GM19324 (cell line): ENCODE data around the gene GPR3.
"Not testable (repeated sequence)": the region's sequence is repeated elsewhere in the genome, so short reads cannot be mapped to it uniquely, and the experiment has no call there.

ENCODE experiments used
- ATAC-seq: cut with Tn5 transposase; IDR thresholded peaks from one replicate; pipeline ENCODE4 v1.9.1; 2021; ENCODE audit warnings: mild to moderate bottlenecking, moderate library complexity; ENCODE audit not compliant: unreplicated experiment, low FRiP score

Gene GPR3

GRCh38 chr1:27377760-27378495, 14.5 kb upstream of the GPR3 start:
- ATAC-seq: no peak

- ATAC-seq: no peak
Measured at GRCh38 chr1:27379564-27380122, 12.8 kb upstream of the GPR3 start.

- no peak for ATAC-seq
Measured at GRCh38 chr1:27380224-27380623, 12.2 kb upstream of the GPR3 start.

GRCh38 chr1:27380766-27381733, 11.4 kb upstream of the GPR3 start:
- ATAC-seq: no peak

DNA sequence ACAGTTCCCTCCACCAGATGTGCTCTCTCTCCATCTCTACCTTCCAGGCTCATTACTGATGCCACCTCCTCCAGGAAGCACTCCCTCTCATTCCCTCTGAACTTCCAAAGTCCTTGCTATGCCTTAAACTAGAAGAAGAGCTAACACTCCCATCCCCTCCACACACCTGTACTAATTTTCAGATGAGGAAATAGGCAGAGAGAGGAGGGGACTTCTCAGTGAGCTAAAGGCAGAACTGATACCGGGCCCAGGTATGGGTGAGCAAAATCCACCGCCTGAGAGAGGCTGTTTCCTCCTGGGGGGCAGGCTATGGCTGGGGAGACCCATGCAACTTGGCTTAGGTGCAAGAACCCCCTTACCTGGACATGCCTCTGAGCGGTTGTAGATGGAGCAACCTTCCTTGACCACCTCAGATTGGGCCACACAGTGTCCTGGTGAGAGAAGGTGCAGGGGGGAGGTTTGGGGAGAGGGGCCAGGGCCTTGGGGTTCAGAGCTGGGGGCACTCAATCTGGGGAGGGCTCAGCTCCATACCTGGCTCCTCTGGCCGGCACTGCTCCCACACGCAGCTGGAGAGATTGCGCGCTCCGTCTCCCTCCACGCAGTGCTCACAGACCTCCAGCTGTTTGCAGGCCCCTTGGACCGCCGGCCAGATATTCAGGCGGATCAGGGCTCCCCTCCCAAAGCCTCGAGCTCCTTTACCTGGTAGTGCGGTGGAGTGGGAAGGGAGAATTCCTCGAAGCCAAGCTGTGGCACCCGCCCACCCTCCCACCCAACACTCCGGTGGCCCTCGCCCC, 10.3 kb upstream of the GPR3 start:
- ATAC-seq: no peak

DNA sequence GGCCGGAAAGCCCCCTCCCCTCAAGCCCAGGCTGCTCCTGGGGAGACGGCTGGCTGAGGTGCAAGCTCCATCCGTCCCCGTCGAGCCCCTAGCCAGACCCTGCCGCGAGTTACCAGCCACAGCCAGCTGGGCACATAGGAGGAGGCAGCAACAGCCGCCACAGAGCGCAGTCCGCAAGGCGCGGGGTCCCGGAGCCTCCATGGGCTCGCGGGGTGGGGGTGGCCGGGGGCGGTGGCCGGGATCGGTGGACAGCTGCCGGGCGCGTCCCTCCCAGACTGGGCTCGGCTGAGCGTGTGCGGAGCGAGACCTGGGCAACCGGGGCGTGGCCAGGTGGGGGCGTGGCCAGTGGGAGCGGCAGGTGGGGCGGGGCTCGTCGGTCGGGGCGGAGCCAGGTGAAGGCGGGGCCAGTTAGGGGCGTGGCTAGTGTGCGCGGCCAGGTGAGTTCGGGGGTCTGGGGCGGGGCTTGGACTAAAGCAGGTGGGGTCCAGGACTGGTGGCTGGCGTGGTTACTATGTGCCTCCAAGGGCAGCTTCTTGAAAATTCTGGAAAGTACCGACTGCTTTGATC, 9.3 kb upstream of the GPR3 start, which contains the start of gene CD164L2:
CD164L2 (minus strand) TSS at position 295 of the 567 bp plus-strand sequence; CDS start at position 201, 94 bp downstream.
- no peak for ATAC-seq

DNA sequence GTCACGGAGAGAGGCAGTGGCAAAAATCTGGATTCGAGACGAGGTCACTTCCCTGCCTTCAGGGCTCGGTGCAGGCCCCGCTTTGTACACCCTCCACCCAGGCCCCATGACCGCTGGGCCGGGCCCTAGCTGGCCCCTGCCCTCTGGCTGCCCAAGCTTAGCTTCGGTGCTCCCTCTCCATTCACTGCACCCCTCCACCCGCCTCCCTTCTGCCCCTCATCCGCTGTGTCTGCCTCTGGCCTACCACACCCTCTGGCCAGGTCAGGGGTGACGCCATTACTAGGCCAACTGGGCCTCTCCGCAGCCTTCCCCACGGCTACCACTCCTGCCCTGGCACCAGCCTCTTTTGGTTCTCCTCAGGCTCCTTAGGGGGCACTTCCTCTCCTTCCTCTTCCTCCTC, 8.8 kb upstream of the GPR3 start:
- ATAC-seq: no peak

DNA sequence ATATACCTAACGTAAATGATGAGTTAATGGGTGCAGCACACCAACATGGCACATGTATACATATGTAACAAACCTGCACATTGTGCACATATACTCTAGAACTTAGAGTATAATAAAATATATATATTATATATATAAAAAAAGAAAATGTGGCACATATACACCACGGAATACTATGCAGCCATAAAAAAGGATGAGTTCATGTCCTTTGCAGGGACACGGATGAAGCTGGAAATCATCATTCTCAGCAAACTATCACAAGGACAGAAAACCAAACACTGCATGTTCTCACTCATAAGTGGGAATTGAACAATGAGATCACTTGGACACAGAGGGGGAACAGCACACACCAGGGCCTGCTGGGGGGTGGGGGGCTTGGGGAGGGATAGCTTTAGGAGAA, 7.6 kb upstream of the GPR3 start:
- not testable (repeated sequence) for ATAC-seq

DNA sequence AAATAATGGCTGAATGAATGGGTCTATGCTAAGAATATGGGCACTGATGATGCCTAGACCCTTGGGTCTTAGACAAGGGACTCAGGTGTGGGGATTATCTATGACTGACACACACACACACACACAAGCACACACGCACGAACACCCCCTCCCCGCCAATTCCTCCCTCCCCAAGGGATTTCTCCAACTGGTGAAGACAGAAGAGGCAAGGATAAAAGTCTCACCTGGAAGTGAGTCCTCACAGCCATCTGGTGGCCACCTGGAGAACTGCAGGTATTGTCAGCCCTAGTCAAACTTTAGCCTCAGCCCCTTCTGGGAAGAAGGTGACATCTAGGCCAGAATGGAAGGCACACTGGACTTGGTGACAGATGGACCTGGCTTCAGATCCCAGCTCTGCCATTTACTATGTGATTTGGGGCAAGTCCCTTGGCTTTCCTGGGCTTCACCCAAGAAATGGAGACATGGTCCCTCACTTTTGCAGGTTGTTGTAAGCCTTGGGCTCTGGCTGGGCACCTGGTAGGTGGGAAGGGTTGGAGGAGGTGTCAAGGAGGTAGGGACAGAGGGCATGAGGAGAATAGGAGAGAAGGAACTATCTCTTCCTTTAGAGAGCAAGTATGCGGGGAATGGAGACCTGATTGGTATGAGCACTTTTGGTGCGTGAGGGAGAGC, 4.0 kb upstream of the GPR3 start:
- ATAC-seq: no peak

DNA sequence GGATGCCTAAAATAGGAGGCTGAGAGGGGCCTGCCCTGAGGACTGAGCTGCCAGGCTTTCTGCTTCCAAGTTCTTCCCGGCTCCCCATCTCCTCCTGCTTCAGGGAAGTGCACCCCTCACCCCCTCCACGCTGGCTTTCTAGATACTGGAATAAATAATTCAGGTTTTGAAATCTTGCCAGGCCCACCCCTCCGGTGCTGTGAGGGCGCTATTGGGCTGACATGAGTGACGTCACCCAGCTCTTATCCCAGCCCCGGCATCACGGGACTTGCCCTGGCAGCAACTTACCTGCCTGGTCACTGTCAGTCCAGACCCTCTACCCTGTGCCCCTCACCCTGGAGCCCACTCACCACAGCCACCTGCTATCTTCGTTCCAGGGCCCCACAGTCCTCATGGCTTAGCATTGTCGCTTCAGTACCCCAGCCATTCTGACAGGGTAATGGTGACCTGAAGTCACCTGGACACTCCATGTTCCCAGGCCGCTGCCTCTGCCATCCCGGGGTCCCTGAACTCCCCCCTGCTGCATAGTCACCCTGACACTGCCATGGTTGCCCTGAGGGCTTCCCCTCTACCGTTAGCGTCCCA, 819 bp upstream of the GPR3 start:
- no peak for ATAC-seq

- no peak for ATAC-seq
Measured at GRCh38 chr1:27392778-27393635, 585 bp downstream of the GPR3 start.

GRCh38 chr1:27393641-27394281, 1.3 kb downstream of the GPR3 start:
- no peak for ATAC-seq

- no peak for ATAC-seq
Measured at GRCh38 chr1:27394282-27394658, 1.8 kb downstream of the GPR3 start.

GRCh38 chr1:27394925-27395324, 2.5 kb downstream of the GPR3 start:
- ATAC-seq: no peak

DNA sequence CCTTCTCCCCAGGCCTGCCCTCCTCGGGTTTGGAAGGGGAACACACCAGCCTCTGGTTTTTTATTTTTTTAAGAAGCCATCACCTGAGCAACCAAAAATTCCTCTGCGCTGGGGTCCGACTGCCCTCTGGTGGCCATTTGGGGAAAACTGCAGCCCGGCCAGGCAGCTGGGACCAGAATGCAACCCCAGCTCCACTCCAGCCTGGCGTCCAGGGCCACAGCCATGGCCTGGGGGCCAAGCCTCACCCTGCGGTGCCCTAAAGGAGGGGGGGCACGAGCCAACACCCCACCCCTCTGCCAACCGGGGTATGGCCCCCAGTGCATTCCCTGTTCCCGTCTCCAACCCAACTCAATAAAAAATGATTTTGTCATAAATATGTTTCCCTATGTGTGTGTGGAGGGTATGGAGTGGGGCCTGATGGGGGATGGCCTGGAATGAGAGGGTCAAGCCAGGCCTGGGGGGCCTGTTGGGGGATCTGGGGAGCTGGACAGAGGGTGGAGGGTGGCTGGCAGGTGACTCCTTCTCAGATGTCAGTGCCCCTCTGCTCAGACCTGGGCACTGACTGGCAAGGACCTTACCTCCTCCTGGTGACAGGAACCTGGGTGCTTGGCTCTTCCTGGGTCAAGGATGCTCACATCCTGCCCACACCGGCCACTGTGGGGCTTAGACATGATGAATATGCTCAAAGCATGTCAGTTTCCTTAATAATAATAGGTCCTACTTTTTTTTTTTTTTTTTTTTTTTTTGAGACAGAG, 3.2 kb downstream of the GPR3 start:
- ATAC-seq: no peak

GRCh38 chr1:27397110-27397509, 4.7 kb downstream of the GPR3 start:
- ATAC-seq: no peak

GRCh38 chr1:27397749-27398148, 5.3 kb downstream of the GPR3 start:
- no peak for ATAC-seq
